ENCODE data around the gene RPS6KA5.
A peak's percentile ranks its signal among the peaks of the same experiment; 100 is the strongest.

The RPS6KA5 gene

GRCh38 chr14:90938615-90939014 lies 121.8 kb downstream of the RPS6KA5 start:
- no peak for DNase-seq (ENCODE audit: low read depth)

GRCh38 chr14:90936757-90937440 lies 123.5 kb downstream of the RPS6KA5 start:
- no peak for DNase-seq (ENCODE audit: low read depth)

GRCh38 chr14:90924621-90925340 lies 135.7 kb downstream of the RPS6KA5 start:
- peak; percentile 3 for DNase-seq (ENCODE audit: low read depth)

GRCh38 chr14:90922141-90922540 lies 138.3 kb downstream of the RPS6KA5 start:
- DNase-seq (ENCODE audit: low read depth): no peak

DNA sequence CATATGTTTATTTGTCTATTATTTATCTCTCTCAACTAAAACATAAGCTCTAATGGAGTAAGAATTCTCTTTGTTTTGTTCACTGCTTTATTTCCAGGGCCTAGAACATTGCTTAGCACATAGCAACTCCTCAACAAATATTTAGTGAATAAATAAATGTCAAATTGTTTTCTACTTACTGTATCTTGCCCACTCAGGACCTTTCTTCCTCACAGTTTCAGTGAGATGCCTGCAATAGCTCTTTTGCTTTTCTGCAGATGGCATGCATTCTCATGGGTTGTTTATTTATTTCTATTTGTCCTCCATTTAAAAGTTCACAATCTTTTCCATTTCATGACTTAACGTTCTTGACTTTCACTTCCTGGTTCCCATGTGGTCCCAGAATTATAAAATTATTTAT lies 149.3 kb downstream of the RPS6KA5 start:
- DNase-seq (ENCODE audit: low read depth): peak; percentile 1

GRCh38 chr14:90907178-90907577 lies 153.3 kb downstream of the RPS6KA5 start:
- no peak for DNase-seq (ENCODE audit: low read depth)

DNA sequence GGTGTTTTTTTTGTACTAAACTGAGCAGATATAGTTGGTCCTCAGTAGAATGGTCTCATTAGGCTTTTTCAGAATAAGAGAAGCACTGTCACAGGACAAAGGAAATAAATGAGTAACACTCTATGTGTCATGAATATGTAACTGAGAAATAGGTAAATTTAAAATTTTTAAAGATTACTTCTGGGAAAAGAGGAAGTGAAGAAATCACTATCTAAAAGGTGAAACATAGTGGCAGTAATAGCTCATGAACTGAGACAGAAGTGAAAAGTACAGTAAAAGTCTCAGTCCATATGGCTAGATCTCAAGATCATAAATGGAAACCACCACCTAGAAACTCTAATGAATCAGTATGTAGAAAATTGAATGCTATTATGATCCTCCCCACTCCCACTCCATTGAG lies 154.9 kb downstream of the RPS6KA5 start:
- no peak for DNase-seq (ENCODE audit: low read depth)

- DNase-seq (ENCODE audit: low read depth): peak; percentile 46
Measured at GRCh38 chr14:90903101-90903500, 157.3 kb downstream of the RPS6KA5 start.

DNA sequence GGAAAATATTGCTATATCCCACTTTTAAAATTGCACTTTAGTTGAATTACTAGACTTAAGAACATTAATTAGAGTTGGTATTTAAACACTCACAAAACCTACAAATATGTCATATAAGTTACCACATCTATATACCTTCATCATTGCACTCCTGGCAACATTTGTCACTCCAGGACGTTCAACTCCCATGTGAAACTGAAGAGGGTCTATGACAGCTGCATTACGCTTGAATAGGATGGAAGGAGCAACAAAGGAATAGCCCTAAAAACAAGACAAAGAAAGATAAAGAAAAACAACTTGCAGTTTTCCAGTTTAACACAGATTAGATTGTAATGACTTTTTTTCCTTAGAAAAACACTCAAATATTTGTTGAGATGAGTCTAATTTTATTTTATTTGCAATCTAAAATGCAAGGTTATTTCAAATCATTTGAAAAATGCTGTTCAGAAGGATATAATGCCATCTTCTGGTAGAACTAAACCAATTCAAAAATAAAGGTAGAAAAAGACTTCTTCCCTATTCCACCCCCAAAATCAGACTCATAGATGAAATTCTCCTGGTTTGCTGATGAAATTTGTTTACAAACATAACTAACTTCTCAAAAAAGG lies 159.9 kb downstream of the RPS6KA5 start:
- DNase-seq (ENCODE audit: low read depth): no peak

DNA sequence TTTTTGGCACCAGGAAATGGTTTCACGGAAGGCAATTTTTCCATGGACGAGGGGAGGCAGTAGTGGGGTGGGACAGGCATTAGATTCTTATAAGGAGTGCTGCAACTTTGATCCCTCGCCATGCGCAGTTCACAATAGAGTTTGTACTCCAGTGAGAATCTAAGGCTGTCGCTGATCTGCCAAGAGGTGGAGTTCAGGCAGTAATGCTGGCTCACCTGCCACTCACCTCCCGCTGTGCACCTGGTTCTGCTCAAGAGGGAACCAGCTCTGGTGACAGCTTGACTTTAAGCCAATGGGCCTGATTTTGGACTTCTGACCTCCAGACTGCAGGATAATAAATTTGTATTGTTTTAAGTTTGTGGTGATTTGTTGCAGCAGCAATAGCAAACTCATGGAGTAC lies 163.4 kb downstream of the RPS6KA5 start:
- no peak for DNase-seq (ENCODE audit: low read depth)

DNA sequence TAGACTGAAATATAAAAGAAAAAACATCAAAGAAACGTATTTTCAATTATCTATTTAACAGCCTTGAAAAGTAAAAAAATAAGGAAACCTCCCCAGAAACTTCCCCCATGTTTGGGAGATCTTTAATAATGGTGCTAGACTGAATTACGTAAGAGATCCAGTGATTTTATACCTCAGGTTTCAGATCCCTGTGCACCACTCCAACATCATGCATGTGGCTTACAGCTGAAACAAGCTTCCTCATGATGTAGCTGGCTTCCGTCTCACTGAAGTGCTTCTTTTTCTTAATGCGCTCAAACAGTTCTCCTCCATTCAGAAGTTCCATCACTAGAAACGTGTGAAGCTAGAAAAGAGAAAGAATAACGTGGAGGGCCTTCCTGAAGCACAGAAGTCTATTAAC lies 166.2 kb downstream of the RPS6KA5 start:
- no peak for DNase-seq (ENCODE audit: low read depth)

DNA sequence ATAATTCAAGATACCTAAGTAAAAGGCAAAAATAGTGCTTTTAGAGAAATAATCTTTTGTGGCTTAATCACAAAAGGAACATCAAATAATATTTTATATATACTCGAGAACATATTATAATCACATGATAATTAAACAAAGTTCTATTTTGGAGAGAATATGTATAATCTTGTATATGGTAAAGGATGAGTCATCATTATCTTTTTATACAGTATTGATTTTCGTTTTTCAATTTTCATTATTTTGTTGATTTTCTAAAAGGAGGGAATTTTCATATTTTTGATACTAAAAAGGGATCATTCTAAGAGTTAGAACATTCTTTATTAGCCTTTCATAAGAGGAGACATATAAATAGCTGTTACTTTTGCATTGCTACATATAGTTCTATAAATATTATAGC lies 166.9 kb downstream of the RPS6KA5 start:
- DNase-seq (ENCODE audit: low read depth): no peak

DNA sequence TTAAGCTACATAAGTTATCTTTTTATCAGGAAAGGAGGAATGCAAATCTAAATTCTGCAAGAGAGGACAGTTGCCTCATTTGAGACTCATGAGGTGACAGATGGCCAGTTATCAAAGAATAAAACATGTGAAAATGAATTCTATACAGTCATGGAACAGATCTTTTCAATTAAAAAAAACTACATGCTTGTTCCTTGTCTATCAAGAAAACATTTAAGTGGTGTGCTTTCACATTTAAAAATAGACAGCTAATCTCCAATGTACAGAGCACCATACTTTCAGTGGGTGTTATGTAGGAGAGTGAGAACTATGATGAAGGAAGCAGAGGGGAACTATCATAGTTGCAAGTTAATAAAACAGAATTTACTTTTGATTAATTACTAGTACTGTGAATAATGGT lies 167.5 kb downstream of the RPS6KA5 start:
- no peak for DNase-seq (ENCODE audit: low read depth)

DNA sequence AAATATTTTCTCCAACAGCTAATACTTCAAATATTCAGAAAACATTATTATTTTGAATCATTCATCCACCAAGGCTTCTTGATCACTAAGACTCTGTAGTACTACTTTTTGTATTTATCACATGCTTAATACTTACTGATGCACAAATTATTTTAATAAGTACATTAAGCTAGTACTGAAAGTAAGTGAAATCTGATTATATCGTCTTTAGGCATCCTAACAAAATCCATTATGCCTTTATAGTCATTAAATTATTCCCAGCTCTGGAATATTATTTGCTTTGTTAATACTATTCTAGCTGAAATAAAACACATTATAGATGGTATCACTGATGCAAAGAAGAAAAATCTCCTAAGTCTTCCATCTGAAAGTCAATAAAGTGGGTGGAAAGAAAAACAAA lies 169.1 kb downstream of the RPS6KA5 start:
- DNase-seq (ENCODE audit: low read depth): no peak

DNA sequence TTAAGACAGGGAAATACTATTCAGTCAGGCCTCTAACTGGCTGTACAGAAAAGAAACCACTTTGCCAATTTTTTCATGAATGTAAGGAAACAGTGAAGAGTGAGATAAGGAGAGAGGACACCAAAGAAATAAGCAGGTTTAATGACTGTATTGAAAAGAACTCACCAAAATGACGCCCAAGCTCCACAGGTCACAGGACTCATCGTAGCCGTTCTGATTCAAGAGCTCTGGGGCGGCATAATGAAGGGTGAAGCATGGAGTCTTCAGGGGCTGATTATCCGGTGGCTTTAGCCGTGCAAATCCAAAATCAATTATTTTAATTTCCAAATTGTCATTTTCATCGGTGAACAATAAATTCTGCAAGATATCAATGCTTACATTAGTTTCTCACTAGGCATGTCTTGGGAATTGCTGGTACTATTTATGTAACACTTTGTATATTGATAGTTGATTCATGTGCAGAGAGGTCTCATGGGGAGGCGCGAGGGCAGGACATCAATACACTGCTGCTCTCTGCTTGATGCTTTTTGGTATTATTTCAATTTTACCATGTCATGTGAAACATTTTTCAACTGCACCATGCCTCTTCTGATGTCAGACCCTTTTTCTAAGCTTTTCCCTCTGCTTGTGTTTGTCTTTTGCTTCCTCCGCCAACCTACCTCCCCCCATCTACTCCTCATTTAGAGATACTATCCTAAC lies 170.0 kb downstream of the RPS6KA5 start:
- DNase-seq (ENCODE audit: low read depth): no peak

DNA sequence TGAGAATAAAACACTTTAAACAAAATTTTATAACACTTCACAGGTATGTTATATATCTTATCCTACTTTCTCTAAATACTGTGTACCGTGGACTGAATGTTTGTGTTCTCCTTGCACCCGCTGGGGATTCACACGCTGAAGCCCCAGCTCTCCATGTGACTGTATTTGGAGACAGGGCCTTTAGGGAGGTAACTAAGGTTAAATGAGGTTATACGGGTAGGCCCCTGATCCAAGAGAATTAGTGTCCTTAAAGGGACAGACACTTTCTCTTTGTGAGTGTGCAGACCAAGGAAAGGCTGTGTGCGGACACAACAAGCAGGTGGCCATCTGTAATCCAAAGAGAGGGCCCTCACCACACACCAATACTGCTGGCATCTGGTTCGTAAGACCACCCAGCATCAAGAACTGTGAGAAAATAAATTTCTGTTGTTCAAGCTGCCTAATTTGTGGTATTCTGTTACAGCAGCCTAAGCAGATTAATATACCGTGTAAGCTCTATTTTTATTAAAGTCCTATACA lies 174.1 kb downstream of the RPS6KA5 start:
- DNase-seq (ENCODE audit: low read depth): no peak

DNA sequence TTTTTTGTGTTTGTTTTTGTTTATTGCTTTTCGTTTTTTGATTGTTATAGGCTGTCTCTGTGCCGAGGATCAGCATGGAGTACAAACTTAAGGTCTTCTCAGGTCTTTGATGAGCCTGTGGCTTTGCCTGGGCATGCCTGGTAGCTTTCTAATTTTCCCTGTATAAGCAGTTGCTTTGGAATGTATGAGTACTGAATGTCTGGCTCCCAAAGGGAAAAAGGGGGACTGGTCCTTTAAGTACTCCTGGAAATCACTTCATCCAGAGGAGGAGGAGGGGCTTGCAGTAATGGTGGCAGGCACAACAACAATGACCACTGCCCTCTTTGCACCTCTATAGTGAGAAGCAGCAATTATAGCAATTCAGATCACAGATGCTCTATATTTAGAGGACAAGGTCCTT lies 176.7 kb downstream of the RPS6KA5 start:
- no peak for DNase-seq (ENCODE audit: low read depth)

- DNase-seq (ENCODE audit: low read depth): no peak
Measured at GRCh38 chr14:90883197-90883596, 177.2 kb downstream of the RPS6KA5 start.

GRCh38 chr14:90880282-90880681 lies 180.2 kb downstream of the RPS6KA5 start:
- no peak for DNase-seq (ENCODE audit: low read depth)

DNA sequence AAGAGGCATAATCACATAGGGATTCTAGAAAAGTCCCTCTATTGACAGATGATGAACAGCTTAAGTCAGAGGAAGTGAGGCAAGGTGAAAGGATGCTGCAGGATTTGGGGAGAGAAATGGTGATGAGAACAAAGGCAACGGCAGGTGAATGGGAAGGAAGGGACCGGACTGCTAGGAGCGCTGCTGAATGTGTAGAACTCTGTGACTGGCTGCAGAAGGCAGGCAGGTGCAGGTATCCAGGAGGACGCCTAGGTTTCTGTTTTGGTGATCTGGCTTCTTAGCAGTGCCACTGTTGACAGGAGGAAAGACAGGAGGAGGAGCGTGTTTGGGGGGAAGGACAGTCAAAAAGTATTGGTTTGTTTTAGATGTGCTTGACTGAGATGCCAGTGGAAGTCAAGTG lies 185.8 kb downstream of the RPS6KA5 start:
- DNase-seq (ENCODE audit: low read depth): no peak

GRCh38 chr14:90871605-90872233 lies 188.7 kb downstream of the RPS6KA5 start:
- DNase-seq (ENCODE audit: low read depth): peak; percentile 40

DNA sequence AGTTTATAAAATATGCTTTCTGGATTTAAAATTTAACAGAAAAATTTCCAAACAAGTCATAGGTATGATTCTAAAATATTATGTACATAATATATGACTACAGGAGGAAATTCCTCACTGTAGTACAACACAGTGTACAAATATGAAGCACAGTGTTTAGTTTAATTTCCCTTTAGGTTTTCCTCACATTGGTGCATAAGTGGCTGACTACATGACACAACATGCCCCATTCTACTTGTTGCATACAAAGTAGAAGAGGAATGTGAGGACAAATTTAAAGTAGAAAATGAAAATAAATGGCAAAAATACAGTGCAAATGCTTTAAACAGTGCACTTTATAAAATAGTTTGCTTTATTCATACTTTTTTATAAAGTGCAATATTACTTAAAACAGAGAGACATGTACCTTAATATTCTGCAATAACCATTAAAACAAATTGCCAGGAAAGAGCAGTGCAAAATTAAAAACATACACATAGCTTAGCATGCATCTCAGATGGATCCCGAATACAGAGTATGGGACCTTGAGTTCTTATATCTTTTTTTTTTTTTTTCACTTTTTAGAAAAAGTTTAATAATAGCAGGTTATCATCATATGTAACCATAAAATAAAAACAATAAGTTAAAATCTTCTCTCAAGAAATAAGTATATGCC lies 189.4 kb downstream of the RPS6KA5 start:
- no peak for DNase-seq (ENCODE audit: low read depth)
